B cell (primary cell): ENCODE data around the gene LEPROT. TPM values are rescaled to one million over a fixed set of nuclear protein-coding genes. Genes with fewer than 3 reads are reported as not detected.

Experiments
- ATAC-seq: fragments of 200-7000 bp; cut with Tn5 transposase; one replicate; pipeline ENCODE4 v1.10.0; 2021; ENCODE audit warnings: low read depth, mild to moderate bottlenecking, moderate number of reproducible peaks, moderate library complexity
- CTCF ChIA-PET: fragments of 350-600 bp; sonication (Branson Sonifier 250); formaldehyde crosslinking; loops from one replicate; lab custom pipeline; 2021; ENCODE audit warnings: antibody characterized with exemption, inconsistent platforms; lab: Charles Lee
- POLR2A ChIA-PET: fragments of 350-600 bp; sonication (Branson Sonifier 250); formaldehyde crosslinking; loops from one replicate; lab custom pipeline; 2021; ENCODE audit warnings: antibody characterized with exemption; lab: Charles Lee
- DNase-seq: peaks from one replicate; pipeline ENCODE4 v3.0.0; 2013
- H2AFZ ChIP-seq: 2 replicates; pipeline ENCODE4 v1.6.1; 2012; ENCODE audit warnings: mild to moderate bottlenecking, low read depth, low read length; ENCODE audit not compliant: insufficient read depth, poor library complexity, severe bottlenecking
- H3K27ac ChIP-seq, 2 donors: 1 replicate in 1 of 2; 2 replicates in 1 of 2; pipeline ENCODE4 v1.5.1; 2012 to 2013; ENCODE audit warnings: low read length in 2 of 2, mild to moderate bottlenecking in 2 of 2, moderate library complexity in 1 of 2
- H3K27me3 ChIP-seq, 4 experiments: fragments of 200-600 bp in 1 of 4; sonication (generic) in 1 of 4; replicated peaks in 1 of 4; 1 replicate in 2 of 4; 2 replicates in 2 of 4; pipeline versions ENCODE4 v1.6.1 to v1.7.0; 2013 to 2016; ENCODE audit warnings: low read length in 3 of 4, mild to moderate bottlenecking in 2 of 4, mixed read lengths in 1 of 4, moderate library complexity in 1 of 4; ENCODE audit not compliant: insufficient read depth in 4 of 4, control insufficient read depth in 3 of 4; ENCODE audit errors: control extremely low read depth in 1 of 4
- H3K36me3 ChIP-seq, 2 experiments: replicated peaks in 1 of 2; 1 replicate in 1 of 2; 2 replicates in 1 of 2; pipeline versions ENCODE4 v1.6.1 to v1.7.1; 2013; ENCODE audit warnings: low read length in 1 of 2; ENCODE audit not compliant: insufficient read depth in 2 of 2, control insufficient read depth in 1 of 2; ENCODE audit errors: control extremely low read depth in 1 of 2, extremely low read depth in 1 of 2
- H3K4me1 ChIP-seq, 2 donors: fragments of 200-600 bp in 1 of 2; sonication (generic) in 1 of 2; 1 replicate in 1 of 2; 2 replicates in 1 of 2; pipeline versions ENCODE4 v1.5.1 to v1.6.1; 2013 to 2017; ENCODE audit warnings: low read length in 2 of 2; ENCODE audit not compliant: control insufficient read depth in 2 of 2, insufficient read depth in 2 of 2
- H3K4me2 ChIP-seq: replicated peaks from 2 replicates; pipeline ENCODE3; 2012; ENCODE audit warnings: mild to moderate bottlenecking, low read depth, low read length; ENCODE audit not compliant: poor library complexity, severe bottlenecking
- H3K4me3 ChIP-seq, 5 experiments: fragments of 200-600 bp in 1 of 5; sonication (generic) in 1 of 5; 1 replicate in 3 of 5; 2 replicates in 2 of 5; pipeline versions ENCODE4 v1.5.1 to v1.7.0; 2011 to 2016; ENCODE audit warnings: low read length in 4 of 5, mild to moderate bottlenecking in 4 of 5, low read depth in 2 of 5, control low read depth in 1 of 5, moderate library complexity in 1 of 5; ENCODE audit not compliant: insufficient read depth in 1 of 5; ENCODE audit errors: control extremely low read depth in 1 of 5, extremely low read depth in 1 of 5
- H3K79me2 ChIP-seq: fragments of 200-600 bp; sonication (generic); one replicate; pipeline ENCODE4 v1.6.0; 2016; ENCODE audit warnings: low read length; ENCODE audit not compliant: control insufficient read depth, insufficient read depth
- H3K9ac ChIP-seq: fragments of 200-600 bp; sonication (generic); 2 replicates; pipeline ENCODE4 v1.6.1; 2017; ENCODE audit warnings: mild to moderate bottlenecking, low read length, moderate library complexity
- H3K9me3 ChIP-seq, 3 donors: one replicate each; pipeline versions ENCODE4 v1.6.1 to v1.7.1; 2013; ENCODE audit warnings: low read length in 2 of 3; ENCODE audit not compliant: control insufficient read depth in 2 of 3, insufficient read depth in 1 of 3; ENCODE audit errors: control extremely low read depth in 1 of 3
- H4K20me1 ChIP-seq: 2 replicates; pipeline ENCODE4 v1.6.0; 2012; ENCODE audit warnings: mild to moderate bottlenecking, low read length; ENCODE audit not compliant: insufficient read depth, control insufficient read depth, poor library complexity, severe bottlenecking
- H3K27ac Mint-ChIP-seq: one replicate; pipeline ENCODE4 v1.8.0; 2021; ENCODE audit warnings: mixed read lengths
- H3K27me3 Mint-ChIP-seq: one replicate; pipeline ENCODE4 v1.8.0; 2021; ENCODE audit warnings: mixed read lengths
- H3K4me1 Mint-ChIP-seq: one replicate; pipeline ENCODE4 v1.8.0; 2021; ENCODE audit warnings: mixed read lengths
- H3K4me3 Mint-ChIP-seq: one replicate; pipeline ENCODE4 v1.8.0; 2021; ENCODE audit warnings: mixed read lengths
- H3K9me3 Mint-ChIP-seq: one replicate; pipeline ENCODE4 v1.8.0; 2022; ENCODE audit warnings: mixed read lengths; ENCODE audit not compliant: insufficient read depth
- CTCF ChIP-seq: fragments of 200-600 bp; IDR thresholded peaks from one replicate; pipeline ENCODE4 v1.8.0; 2022; ENCODE audit warnings: antibody characterized with exemption, mild to moderate bottlenecking
- EZH2 ChIP-seq: IDR thresholded peaks from 2 replicates; pipeline ENCODE4 v1.6.1; 2012; ENCODE audit warnings: borderline replicate concordance, low read depth, mild to moderate bottlenecking, moderate library complexity, low read length; ENCODE audit not compliant: insufficient read depth, poor library complexity, severe bottlenecking
- WGBS: methylation state at CpG from one replicate; pipeline ENCODE4 v1.1.5; 2013; ENCODE audit warnings: missing lambda C conversion rate; ENCODE audit not compliant: insufficient coverage; 5-methylcytosine and 5-hydroxymethylcytosine counted together
- intact Hi-C: fragments of 100-400 bp; cut with micrococcal nuclease; formaldehyde crosslinking; loops from one replicate; pipeline ENCODE4 v1.10.0; 2022
- polyA plus RNA-seq: library from polyadenylated mRNA; depleted of rRNA; stranded (reverse); fragments of >200 nt; gene quantifications from 2 replicates; pipeline ENCODE4 v1.2.3, GENCODE V29; 2012
- total RNA-seq, 2 donors: library from RNA; stranded (reverse); fragments of 120-200 nt in 1 of 2; gene quantifications; 1 replicate in 1 of 2; 2 replicates in 1 of 2; pipeline versions ENCODE4 v1.2.3 to v1.2.4, GENCODE V29; 2013 to 2022

Gene LEPROT
- total and polyA plus RNA-seq, 2 donors (not counting 1 experiment from before 2014, with no cell fraction given): 9.7 to 26.5 TPM

- H2AFZ ChIP-seq: no peak overlapping the region
- no peaks in the 10 kb centered on the region for H4K20me1 ChIP-seq
- TF ChIP-seq EZH2 (no peak), CTCF (no peak)
- no peak overlapping the region for H3K4me3 ChIP-seq
- H3K9me3 Mint-ChIP-seq: no peaks in the 10 kb centered on the region
- H3K9ac ChIP-seq: no peak overlapping the region
- no peak overlapping the region for H3K4me2 ChIP-seq
- H3K27ac ChIP-seq: no peak overlapping the region
- H3K27ac Mint-ChIP-seq: no peak overlapping the region
- no peak overlapping the region for H3K4me3 Mint-ChIP-seq
- intact Hi-C loops: loop anchor here (10.0 kb wide), 1 partner anchor 820 kb away; no protein-coding TSS in a partner anchor
- no peak for DNase-seq
- H3K27me3 ChIP-seq: no peaks in the 10 kb centered on the region
- peaks cover 4% of the 10 kb centered on the region for H3K4me1 Mint-ChIP-seq
- peaks cover 0 to 6% of the 10 kb centered on the region in 2 experiments for H3K36me3 ChIP-seq
- 100% methylated on average over 1 of the region's 2 CpGs for WGBS
- no peaks in the 10 kb centered on the region for H3K27me3 Mint-ChIP-seq
- CTCF ChIA-PET: no interaction called here
- peaks cover 11 to 14% of the 10 kb centered on the region in 2 donors for H3K4me1 ChIP-seq
- peaks cover 2% of the 10 kb centered on the region for H3K79me2 ChIP-seq
- H3K9me3 ChIP-seq: no peaks in the 10 kb centered on the region
- POLR2A ChIA-PET: no interaction called here
- ATAC-seq: no peak
Measured at GRCh38 chr1:65425006-65425405, 4.5 kb downstream of the LEPROT start.

- no peak overlapping the region for H3K27ac Mint-ChIP-seq
- no peak for ATAC-seq
- H3K4me3 Mint-ChIP-seq: no peak overlapping the region
- Histone ChIP-seq H2AFZ (no peak overlapping the region), H3K4me2 (no peak overlapping the region), H3K4me1 (peaks cover 11 to 14% of the 10 kb centered on the region in 2 donors), H3K27me3 (no peaks in the 10 kb centered on the region), H3K79me2 (peaks cover 2% of the 10 kb centered on the region), H3K4me3 (no peak overlapping the region), H3K9ac (no peak overlapping the region), H3K27ac (no peak overlapping the region), H3K36me3 (peaks cover 0 to 6% of the 10 kb centered on the region in 2 experiments), H4K20me1 (no peaks in the 10 kb centered on the region), H3K9me3 (no peaks in the 10 kb centered on the region)
- no peaks in the 10 kb centered on the region for H3K9me3 Mint-ChIP-seq
- ChIA-PET POLR2A (no interaction called here), CTCF (interaction anchor here (0.7 to 1.0 kb wide), 2 partner anchors 14 to 15 kb away, joined by 3 to 4 read pairs; no protein-coding TSS in a partner anchor)
- TF ChIP-seq EZH2 (no peak), CTCF (no peak)
- no peak for DNase-seq
- 100% methylated on average over 3 of the region's 3 CpGs for WGBS
- no peaks in the 10 kb centered on the region for H3K27me3 Mint-ChIP-seq
- intact Hi-C loops: loop anchor here (10.0 kb wide), 1 partner anchor 819 kb away; no protein-coding TSS in a partner anchor
- peaks cover 1% of the 10 kb centered on the region for H3K4me1 Mint-ChIP-seq
Measured at GRCh38 chr1:65425697-65426096, 5.2 kb downstream of the LEPROT start.
